HG02678 (cell line): ENCODE measurements around the gene APLP1.
"Not testable (repeated sequence)": the region's sequence is repeated elsewhere in the genome, so short reads cannot be mapped to it uniquely, and the experiment has no call there.

Source experiments
- ATAC-seq: cut with Tn5 transposase; IDR thresholded peaks from one replicate; pipeline ENCODE4 v1.9.1; 2021; ENCODE audit warnings: mild to moderate bottlenecking, moderate library complexity; ENCODE audit not compliant: unreplicated experiment

Gene APLP1

DNA sequence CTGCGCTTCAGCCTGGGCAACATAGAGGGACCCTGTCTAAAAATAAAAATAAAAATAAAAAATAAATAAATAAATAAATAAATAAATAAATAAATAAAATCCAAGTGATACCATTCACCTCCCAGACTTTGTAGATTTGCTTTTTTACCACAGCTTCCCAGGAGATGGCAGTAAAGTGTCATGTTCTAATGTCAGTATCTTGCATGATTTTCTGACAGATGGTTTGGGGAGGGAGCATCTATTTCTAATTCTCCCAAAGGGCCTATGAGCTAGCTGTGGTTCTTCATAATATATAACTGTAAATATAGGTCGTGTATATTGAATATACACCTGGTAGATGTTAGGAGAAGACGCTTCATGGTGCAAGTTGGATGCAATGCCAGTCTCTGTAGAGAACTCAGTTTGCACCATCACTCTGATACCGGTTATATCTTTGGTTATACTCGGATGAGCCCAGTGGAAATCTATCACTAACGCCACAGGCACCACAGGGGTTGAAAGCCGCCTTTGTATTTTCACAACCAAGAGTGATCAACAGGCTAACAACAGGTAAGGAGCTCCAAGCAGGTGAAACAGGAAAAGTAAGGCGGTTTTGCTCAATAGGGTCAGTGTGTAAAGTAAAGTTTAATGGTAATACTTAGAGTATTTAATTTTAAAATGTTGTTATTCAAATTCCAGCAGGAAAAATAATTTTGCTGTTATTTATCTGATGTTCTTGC lies 13.9 kb downstream of the APLP1 start:
- ATAC-seq, result no peak

DNA sequence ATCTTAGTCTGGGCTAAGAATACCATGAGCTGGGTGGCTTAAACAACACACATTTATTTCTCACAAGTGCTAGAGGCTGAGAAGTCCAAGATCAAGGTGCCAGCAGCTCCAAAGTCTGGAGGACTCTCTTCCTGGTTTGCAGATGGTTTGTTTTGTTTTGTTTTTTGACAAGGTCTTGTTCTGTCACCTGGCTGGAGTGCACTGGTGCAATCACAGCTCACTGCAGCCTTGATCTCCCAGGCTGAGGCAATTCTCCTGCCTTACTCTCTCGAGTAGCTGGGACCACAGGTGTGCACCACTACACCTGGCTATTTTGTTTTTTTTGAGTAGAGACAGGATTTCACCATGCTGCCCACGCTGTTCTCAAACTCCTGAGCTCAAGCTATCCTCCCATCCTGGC lies 15.5 kb downstream of the APLP1 start:
- no peak for ATAC-seq

DNA sequence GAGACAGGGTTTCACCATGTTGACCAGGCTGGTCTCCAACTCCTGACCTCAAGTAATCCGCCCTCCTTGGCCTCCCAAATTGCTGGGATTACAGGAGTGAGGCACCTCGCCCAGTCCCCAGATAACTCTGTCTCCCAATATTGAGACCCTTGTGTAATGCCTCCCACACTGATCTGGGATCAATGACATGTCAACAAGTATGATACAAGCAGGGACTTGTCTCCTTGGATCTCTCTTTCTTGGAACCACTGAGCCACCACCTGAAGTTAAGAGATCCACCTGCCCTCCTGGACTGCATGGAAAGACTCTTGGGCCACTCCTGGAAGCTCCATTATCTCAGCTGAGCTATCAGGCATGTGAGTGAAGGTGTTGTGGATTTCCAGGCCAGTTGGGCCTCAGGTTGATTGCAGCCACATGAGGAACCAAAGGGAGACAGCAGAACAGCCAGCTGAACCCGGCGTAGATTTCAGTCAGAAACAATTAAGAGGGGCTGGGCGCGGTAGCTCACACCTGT lies 16.9 kb downstream of the APLP1 start:
- ATAC-seq, result no peak

DNA sequence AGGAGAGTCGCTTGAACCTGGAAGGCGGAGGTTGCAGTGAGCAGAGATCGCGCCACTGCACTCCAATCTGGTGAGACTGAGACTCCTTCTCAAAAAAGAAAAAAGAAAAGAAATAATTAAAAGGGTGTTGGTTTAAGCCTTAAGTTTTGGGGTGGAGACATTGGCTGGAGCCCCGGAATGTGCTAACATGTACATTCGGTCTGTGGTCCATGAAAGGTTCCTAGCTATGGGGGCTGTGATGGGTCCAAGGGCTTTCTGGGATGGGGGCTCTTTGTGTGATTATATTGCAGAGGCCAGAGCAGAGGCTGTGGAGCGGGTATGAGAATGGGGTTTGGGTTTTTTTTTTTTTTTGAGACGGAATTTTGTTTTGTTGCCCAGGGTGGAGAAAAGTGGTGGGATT lies 17.5 kb downstream of the APLP1 start:
- no peak for ATAC-seq

DNA sequence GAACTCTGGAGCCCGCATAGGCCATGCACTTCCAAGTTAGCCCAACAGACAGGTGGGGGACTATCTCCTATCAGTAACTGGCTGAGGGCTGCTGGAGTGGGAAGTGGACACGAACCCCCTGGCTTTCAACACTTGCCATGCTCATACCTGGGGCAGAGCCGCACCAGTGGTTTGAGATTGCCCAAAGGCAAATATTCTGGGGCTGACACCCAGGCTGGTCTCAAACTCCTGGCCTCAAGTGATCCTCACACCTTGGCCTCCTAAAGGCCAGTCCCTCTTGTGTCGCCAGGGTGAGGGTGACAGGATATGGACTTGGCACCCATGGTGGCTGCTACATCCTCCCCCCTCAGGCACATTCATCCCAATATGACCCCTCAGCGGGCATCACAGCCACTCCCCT lies 18.8 kb downstream of the APLP1 start:
- no peak for ATAC-seq

DNA sequence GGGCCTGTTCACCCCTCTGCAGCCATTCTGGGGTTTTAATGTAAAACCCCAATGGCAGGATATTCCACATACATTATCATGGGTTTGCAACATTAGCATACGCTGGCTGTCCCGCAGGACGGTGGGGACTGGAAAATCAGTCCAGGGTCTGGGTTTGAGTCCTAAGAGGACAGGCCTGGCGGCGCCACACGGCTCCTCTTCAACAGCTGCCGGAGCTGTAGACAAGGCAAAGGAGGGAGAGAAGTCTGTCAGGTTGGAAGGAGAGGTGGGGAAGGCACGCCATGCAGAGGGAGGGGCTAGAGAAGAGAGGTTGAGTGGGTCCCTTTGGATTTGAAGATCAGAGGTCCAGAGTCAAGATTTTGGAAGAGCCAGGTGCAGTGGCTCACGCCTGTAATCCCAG lies 20.0 kb downstream of the APLP1 start:
- ATAC-seq, result no peak

DNA sequence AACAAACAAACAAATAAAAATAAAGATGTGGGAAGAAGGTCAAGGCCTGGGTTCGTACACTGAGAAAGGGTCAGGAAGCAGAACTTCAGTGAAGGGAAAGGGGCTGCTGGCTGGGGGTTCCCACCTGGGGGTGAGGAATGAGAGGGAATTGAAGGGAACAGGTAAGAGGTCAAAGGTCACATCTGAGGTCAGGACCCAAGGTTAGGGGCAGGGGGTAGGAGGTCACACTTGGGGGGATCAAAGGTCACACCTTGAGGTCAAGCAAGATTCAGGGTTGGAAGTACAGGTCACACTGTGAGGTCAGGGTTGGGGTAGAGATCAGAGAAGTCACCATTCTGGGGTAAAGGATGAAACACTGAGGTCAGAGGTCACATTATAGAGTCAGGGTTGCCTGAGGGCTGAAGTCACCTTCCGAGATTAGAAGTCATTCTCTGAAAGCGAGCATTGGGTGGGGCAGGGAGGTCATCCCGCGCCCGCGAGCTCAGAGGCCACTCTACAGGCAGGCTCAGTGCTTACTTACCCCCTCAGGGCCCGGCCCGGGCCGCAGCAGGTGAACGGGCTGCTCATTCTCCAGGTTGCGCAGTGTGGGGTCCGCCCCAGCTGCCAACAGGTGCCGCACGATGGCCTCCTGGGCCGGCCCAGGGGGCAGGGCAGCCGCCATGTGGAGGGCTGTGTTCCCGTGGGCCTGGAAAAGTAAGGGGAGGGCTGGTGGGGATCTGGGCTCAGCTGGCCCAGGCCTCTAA lies 21.2 kb downstream of the APLP1 start:
- no peak for ATAC-seq

DNA sequence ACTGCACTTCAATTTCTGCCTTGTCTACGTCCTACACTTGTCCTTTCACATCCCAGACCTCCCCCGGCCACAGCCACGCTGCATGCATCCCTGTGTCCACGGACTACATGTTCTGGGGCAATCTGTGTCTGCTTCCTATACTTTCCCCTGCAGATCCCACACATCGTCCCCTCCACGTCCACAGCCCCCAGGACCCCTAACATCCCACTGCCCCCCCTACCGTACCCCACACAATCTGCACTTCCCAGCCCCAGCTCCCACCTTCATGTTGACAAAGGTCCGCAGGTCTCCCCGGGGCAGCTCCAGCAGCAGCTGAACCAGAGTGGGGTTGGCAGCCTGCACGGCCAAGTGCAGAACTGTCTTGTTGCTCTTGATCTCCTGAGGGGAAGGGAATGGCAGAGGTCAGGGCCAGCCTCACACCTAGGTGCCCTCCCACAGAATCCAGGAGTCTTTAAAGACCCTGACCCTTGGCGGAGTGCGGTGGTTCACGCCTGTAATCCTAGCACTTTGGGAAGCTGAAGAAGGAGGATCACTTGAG lies 21.8 kb downstream of the APLP1 start:
- ATAC-seq, result no peak

DNA sequence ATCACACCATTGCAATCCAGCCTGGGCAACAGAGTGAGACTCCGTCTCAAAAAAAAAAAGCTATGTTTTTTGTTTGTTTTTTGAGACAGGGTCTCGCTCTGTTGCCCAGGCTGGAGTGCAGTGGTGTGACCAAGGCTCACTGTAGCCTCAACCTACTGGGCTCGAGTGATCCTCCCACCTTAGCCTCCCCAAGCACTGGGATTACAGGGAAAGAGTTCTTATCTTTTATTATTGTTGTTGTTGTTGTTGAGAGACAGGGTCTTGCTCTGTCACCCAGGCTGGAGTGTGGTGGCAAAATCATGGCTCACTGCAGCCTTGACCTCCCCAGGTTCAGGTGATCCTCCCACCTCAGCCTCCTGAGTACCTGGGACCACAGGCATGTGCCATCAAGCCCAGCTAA lies 23.4 kb downstream of the APLP1 start:
- ATAC-seq, result not testable (repeated sequence)

DNA sequence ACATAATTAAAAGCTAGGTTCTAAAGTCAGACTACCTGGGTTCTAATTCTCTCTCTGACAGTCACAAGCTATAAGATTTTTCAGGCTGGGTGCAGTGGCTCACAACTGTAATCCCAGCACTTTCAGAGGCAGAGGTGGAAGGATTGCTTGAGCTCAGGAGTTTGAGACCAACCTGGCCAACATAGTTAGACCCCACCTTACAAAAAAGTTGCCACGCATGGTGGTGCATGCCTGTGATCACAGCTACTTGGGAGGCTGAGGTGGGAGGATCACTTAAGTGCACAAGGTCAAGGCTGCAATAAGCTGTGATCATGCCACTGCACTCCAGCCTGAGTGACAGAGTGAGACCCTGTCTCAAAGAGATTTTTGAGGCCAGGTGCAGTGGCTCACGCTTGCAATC lies 26.0 kb downstream of the APLP1 start:
- no peak for ATAC-seq

DNA sequence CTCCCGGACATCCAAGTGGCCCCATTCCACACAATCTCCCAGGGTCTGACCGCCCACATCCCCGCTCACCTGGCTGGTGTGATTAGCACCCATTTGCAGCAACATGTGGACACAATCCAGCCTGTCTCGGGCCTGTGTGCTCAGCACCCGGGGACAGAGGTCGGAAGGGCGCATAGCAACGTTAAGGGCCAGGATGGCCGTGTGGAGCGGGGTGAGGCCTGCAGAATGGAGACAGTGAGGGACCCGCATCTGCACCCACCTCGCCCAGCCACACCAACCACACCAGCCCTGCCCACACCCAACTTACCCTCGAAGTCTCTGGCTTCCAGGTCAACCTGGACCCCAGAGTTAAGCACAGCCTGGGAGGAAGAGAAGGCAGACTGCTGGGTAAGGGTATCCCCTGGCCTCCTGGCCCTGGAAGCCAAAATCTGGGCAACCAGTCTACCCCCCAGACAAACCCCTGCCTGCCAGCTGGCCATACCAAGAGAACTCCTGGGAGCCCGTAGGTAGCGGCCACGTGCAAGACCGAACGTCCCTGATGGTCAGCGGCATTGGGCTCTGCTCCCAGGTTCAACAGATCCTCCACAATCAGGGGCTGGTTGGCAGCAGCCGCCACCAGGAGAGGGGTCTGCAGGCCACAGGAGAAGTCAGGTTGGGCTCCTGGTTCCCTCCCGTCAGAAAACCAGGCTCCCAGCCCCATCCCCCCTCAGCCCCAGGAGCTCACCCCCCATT lies 27.7 kb downstream of the APLP1 start:
- ATAC-seq, result no peak

DNA sequence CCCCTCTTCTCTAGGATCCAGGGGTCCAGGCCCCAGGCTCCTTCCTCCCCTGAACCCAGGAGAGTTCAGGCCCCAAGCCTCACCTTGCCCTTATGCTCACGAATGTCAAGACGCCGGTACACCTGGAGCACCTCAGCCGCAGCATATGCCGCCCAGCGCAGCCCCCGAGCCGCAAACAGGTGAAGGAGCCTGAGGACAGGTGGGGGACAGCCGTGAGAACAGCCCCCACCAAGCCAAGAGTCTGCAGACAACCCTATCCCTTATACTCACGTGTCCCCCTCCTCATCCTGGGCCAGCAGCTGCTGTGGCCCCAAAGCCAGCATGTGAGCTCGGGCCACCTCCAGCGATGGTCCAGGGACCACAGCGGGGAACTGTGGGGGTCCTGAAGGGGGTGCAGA lies 28.3 kb downstream of the APLP1 start:
- ATAC-seq, result no peak

DNA sequence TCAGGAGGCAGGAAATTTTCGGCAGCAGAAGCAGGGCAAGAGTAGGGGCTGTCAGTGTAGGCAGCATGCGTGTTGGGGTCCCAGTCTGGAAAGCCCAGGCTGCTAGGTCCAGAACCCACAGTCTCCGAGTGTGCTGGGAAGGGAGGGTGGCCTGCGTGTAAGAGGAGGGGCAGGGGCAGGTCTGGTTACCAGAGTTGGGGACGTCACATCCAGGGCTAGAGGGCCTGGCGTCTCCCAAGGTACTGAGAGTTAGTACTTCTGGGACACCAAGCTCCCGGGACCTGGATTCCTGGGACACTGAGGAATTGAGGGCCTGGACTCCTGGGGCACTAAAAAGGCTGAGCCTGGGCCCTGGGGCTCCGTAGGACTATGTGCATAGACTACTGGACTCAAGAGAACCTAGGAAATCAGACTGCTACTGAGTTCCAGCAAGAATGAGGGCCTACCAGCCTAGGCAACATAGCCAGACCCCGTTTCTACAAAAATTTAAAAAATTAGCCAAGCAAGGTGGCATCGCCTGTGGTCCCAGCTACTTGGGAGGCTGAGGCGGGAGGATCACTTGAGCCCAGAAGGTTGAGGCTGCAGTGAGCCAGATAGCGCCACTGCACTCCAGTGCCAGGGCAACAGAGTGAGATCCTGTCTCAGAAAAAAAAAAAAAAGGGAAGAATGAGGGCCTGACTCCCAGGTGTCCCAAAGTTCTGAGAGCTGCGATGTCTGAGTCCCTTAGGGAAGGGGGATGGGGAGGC lies 29.5 kb downstream of the APLP1 start:
- no peak for ATAC-seq

DNA sequence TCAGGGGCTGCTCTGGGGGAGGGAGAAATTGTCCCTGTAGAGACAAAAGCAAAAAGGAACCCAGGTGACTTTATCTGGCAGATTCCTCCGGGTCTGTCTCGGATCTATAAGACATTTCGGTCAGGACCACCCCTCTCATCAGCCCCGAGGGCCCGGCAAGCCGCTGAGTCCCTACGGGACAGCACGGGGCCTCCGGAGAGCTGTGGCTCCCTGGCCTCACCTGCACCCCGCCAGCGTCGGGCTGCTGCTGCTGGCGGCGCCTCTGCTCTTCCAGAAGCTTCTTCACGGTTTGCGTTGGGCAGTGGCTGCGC lies 30.1 kb downstream of the APLP1 start:
- ATAC-seq, result no peak

DNA sequence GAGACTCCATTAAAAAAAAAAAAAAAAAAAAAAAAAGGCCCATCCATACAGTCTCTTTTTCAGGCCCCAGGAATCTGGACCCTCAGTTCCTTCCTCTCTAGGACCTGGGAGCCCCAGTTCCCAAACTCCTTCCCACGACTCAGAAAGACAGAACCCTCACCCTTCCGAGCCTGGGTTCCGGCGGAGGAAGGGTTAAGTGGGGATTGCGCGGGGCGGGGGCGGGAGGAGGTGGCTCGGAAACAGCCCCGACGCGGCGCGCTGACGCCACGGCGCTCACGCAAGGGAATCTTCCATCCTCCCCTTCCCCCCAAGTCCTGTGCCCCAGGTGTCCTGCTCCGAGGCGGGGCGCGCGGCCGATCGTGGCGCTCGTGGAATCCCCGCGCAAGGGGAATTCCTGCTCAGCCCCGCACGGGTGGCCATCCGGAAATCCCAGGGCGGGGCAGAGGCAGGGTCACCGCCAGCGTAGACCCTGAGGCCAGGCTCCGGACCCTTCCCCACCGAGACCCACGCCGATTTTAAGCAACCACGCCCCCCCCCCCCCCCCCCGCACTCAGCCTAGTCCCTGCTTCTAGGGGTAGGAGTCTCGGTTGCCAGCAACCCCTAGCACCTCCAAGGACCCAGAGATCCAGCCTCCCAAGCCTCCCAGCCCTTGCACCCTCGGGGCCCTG lies 31.3 kb downstream of the APLP1 start:
- peak; percentile 50 for ATAC-seq

DNA sequence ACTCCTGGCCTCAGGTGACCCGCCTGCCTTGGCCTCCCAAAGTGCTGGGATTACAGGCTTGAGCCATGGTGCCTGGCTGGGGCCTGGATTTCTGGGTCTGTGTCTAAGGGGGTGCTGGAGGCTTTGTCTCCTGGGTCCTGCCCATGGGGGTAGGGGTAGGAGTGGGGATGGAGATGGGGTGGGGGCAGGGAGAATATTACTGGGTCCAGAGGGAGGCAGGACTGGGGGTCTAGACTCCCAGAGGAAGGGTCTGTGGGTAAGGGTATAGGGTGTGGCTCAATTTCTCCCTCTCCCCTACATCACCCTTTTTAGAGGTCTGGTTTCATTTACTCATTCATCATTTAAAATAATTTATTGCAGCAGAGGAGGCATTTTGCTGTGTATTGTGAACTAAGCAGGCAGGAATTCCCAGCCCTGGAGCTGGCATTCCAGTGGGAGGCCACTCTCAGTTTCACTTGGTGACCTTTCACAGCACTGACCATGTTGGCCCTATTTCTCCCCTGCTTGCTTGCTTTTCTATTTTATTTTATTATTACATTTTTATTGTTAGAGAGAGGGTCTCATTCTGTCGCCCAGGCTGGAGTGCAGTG lies 32.8 kb downstream of the APLP1 start:
- no peak for ATAC-seq

DNA sequence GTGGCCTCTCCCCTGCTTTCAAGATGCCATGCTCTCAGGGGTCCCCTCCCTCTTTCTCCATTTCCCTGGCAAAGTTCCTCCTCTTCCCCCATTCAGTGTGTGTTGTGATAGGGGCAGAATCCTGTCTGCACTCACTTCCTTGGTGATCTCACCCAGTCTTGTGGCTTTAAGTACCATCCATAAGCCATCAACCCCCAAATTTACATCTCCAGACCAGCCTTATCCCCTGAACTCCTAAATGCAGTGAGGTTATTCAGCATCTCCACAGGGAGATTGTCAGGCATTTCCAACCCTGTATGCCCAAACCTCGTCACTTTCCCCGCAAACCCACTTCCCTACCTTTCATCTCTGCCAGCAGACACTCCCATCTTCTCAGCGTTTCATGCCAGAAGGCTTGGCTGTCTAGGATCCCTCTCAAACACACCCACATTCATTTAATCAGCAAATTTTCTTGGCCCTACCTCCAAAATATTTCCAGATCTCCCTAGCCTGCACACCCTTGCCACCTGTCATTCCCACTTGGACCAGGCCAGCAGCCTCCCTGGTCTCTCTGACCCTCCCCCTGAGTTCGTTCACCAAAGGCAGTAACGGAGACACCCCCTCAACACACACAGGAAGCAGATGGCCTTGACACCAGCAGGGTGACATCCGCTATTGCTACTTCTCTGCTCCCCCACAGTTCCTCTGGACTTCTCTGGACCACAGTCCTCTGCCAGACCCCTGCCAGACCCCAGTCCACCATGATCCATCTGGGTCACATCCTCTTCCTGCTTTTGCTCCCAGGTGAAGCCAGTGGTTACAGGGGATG lies 33.7 kb downstream of the APLP1 start, which contains the start of gene HCST:
TSS of gene HCST (plus strand) at position 676 of the 808 bp plus-strand sequence. CDS start at position 741, 65 bp downstream.
- ATAC-seq, result no peak

DNA sequence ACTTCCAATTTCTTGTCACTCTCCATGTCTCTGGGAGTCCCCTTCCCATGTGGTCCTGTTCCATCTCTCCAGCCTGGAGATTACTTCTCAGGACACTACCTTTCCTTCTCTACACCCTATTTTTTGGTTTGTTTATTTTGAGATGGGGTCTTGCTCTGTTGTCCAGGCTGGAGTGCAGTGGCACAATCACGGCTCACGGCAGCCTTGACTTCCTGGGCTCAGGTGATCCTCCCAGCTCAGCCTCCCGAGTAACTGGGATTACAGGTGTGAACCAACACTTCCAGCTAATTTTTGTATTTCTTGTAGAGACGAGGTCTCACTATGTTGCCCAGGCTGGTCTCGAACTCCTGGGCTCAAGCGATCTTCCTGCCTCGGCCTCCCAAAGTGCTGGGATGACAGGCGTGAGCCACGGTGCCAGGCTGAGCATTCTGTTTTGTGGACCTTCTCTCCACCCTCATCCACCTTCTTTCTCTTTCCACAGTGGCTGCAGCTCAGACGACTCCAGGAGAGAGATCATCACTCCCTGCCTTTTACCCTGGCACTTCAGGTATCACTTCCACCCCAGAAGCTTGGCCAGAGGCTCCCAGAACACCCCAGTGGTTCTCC lies 34.6 kb downstream of the APLP1 start:
- no peak for ATAC-seq
